A172 (cell line): ENCODE data around the gene INHBC. TPM values are rescaled to one million over a fixed set of nuclear protein-coding genes. Genes with fewer than 3 reads are reported as not detected.
"Not testable (repeated sequence)": the region's sequence is repeated elsewhere in the genome, so short reads cannot be mapped to it uniquely, and the experiment has no call there.

ENCODE experiments used
- DNase-seq: peaks from one replicate; pipeline ENCODE4 v3.0.0-alpha.2; 2015; ENCODE audit warnings: low spot score
- total RNA-seq: library from RNA; depleted of rRNA; stranded (reverse); fragments of >200 nt; shearing (Covaris generic); gene quantifications from 2 replicates; pipeline ENCODE4 v1.2.3, GENCODE V29; 2014; rRNA removed

INHBC gene
- total RNA-seq, result not detected in 2 replicates

GRCh38 chr12:57434517-57435223 is at the start of gene INHBC:
TSS of gene INHBC (plus strand) at chr12:57434784. CDS start at chr12:57434887, 103 bp downstream.
- DNase-seq, result no peak

- no peak for DNase-seq
Measured at GRCh38 chr12:57385586-57385985, 49.0 kb upstream of the INHBC start.

GRCh38 chr12:57386187-57386720 is 48.3 kb upstream of the INHBC start:
- DNase-seq, result no peak

GRCh38 chr12:57388425-57388824 is 46.2 kb upstream of the INHBC start:
- no peak for DNase-seq

- DNase-seq, result peak; percentile 87
Measured at GRCh38 chr12:57389033-57389432, 45.6 kb upstream of the INHBC start.

- no peak for DNase-seq
Measured at GRCh38 chr12:57390174-57390573, 44.4 kb upstream of the INHBC start.

GRCh38 chr12:57395121-57395520 is 39.5 kb upstream of the INHBC start:
- DNase-seq, result no peak

- DNase-seq, result no peak
Measured at GRCh38 chr12:57397441-57397840, 37.1 kb upstream of the INHBC start.

- DNase-seq, result not testable (repeated sequence)
Measured at GRCh38 chr12:57399718-57400463, 34.7 kb upstream of the INHBC start.

- no peak for DNase-seq
Measured at GRCh38 chr12:57401165-57401564, 33.4 kb upstream of the INHBC start.

GRCh38 chr12:57402156-57402555 is 32.4 kb upstream of the INHBC start:
- not testable (repeated sequence) for DNase-seq

GRCh38 chr12:57404966-57405640 is 29.5 kb upstream of the INHBC start:
- no peak for DNase-seq

GRCh38 chr12:57410534-57410933 is 24.1 kb upstream of the INHBC start:
- DNase-seq, result no peak

GRCh38 chr12:57414160-57414559 is 20.4 kb upstream of the INHBC start:
- not testable (repeated sequence) for DNase-seq

GRCh38 chr12:57415088-57415487 is 19.5 kb upstream of the INHBC start:
- DNase-seq, result no peak

- DNase-seq, result peak; percentile 18
Measured at GRCh38 chr12:57416039-57416996, 18.3 kb upstream of the INHBC start.

- no peak for DNase-seq
Measured at GRCh38 chr12:57418255-57418654, 16.3 kb upstream of the INHBC start.

GRCh38 chr12:57419495-57419894 is 15.1 kb upstream of the INHBC start:
- no peak for DNase-seq

- DNase-seq, result no peak
Measured at GRCh38 chr12:57420482-57420881, 14.1 kb upstream of the INHBC start.

- not testable (repeated sequence) for DNase-seq
Measured at GRCh38 chr12:57426948-57427347, 7.6 kb upstream of the INHBC start.

- no peak for DNase-seq
Measured at GRCh38 chr12:57428965-57429364, 5.6 kb upstream of the INHBC start.
